HG02763 (cell line): ENCODE measurements around the gene POP5.
"Not testable (repeated sequence)": the region's sequence is repeated elsewhere in the genome, so short reads cannot be mapped to it uniquely, and the experiment has no call there.

Experiments used
- ATAC-seq: cut with Tn5 transposase; IDR thresholded peaks from one replicate; pipeline ENCODE4 v1.9.1; 2021; ENCODE audit warnings: mild to moderate bottlenecking, moderate library complexity; ENCODE audit not compliant: unreplicated experiment

POP5 gene

GRCh38 chr12:120580787-120581723, at the start of gene POP5:
Gene POP5 (minus strand): TSS chr12:120581402. CDS start chr12:120581362, 40 bp downstream.
- ATAC-seq = peak; percentile 88

DNA sequence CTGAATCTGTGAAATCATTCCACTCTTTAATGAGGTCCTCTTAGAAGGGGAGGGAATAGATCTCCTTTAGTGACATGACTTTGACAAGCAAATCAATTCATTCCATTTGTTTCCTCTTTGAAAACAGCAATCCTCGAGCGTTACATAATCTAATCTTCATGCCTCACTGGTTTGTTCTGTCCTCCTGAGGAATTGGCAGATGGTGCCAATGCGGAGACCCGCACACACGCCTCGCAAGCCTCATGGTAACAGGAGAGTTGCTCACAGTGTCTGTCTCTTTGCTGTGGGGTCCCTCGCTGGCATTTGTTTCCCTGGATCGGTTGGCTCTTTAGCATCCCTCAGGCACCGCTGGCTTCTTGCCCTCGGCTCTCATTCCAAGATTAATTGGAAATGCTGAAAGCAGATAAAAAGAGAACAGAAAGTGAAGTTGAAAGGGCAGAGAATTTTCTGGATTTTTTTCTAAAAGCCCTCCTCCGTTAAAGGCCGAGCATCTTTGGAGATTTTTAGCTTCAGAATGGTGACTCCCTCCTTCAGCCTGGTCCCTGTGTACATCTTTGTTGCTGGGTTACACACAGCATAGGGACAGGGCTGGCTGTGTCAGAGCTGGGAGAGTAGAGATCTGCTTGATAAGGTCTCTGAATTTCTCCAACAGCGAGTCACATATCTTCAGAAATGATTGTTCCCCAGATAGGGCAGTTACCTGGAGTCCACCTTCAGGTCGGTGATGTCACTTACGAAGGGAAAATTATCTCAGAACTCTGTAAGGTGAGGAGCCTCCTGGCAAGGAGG, 49.1 kb upstream of the POP5 start:
- ATAC-seq = no peak

DNA sequence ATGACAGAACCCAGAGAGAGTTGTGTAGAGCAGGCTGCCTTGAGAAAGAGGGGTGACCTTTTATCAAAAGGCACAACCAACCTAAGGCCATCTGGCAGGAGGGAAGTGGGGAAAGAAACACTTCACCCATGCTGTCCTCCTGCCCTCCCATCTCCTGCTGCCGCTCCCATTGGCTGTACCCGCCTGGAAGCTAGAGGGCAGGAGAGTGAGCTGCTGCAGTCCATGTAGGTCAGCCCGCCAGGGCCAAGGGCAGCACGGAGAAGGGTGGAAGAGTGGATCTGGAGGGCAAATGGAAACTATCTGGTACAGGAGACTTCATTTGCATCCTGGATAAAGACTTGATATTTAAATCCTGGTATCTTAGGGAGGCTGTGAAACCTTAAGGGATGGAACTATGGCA, 47.7 kb upstream of the POP5 start:
- ATAC-seq = no peak

DNA sequence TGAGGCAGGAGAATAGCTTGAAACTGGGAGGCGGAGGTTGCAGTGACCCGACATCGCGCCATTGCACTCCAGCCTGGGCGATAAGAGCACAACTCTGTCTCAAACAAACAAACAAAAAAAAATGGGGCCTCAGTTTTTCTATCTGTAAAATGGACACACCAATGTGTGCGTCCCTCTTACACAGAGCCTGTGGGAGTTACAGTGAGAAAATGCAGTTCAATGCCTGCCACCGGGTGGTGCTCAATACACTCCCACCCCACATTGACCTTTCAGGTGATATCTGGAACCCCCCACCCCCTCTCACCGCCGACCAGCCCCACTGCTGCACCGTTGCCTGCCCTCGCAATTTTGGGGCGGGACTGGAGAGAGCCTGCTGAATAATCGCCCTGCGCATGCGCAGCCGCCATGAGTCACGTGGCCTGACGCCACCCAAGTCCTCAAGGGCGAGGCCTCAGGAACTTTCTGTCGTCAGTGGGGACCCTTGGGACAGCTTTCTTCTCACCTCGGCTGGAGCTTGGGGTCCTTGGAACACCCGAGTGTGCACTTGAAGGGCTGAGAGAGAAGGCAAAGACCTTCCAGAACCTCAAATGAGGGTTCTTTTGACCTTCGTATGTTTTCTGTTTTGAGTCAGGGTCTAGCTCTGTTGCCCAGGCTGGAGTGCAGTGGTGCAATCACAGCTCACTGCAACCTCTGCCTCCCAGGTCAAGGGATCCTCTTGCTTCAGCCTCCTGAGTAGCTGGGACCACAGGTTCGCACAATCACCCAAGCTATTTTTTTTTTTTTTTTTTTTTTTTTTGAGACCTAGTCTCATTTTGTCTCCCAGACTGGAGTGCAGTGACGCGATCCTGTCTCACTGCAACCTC, 44.6 kb upstream of the POP5 start:
- no peak for ATAC-seq

DNA sequence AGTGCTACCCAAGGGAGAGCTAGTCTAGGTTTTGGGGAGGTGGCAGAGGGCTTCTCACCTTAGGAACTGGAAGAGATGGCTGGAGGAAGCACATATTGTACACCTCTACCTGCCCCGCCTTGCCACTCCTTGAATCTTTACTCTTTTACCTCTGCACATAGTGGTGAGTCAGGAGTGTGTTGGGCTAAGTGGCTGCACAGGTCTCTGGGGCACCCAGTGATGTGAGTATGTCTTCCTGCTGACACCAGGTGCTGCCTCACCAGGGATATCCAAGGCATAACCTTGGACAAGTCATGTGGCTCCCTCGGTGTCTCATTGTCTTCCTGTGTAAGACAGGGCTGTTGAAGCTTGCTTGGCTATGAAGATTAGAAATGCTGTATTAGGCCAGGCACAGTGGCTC, 39.4 kb upstream of the POP5 start:
- ATAC-seq = no peak

DNA sequence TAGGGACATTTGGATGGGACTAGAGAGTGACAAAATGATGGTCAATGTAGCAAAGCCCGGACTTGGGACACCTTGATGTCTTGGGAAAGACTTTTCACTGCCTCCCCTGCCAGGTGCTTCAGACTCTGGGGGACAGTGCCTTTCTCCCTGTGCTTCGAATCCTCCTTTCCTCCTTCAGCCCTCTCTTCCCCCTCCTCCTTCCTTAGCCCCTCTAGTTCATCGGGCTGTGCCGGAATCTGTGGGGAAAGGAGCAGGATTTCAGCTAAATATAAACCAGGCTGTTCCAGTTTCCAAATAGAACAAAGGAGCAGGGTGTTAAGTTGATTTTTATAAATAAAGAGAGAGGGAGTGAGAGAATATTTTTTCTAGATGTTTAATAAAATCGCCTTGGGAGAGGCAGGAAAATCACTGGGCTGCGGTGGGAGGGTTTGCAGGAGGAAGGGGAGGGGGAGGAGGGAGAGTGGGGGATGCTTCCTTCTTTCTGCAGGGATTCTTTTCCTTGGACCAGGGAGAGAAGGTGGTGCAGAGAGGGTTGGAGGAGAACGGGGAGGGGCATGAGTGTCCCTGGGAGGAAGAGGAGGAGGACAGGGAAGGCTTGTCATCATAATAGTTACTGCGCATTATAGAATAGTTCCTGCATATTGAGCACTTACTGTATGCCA, 37.9 kb upstream of the POP5 start:
- ATAC-seq = no peak

- not testable (repeated sequence) for ATAC-seq
Observed at GRCh38 chr12:120617767-120618166, 36.6 kb upstream of the POP5 start.

GRCh38 chr12:120617193-120617592, 36.0 kb upstream of the POP5 start:
- not testable (repeated sequence) for ATAC-seq

DNA sequence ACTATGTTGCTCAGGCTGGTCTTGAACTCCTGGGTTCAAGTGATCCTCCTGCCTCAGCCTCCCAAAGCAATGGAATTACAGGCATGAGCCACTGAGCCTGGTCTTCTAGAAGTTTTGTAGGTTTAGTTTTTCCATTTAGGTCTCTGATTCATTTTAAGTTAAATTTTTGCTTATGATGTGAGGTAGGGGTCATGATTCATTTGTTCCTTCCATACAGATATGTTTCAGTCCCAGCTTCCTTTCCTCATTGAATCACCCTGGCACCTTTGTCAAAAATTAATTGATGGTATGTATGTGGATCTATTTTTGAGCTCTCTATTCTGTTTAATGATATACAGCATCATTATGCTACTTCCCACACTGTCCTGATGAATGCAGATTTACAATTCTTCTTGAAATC, 33.6 kb upstream of the POP5 start:
- no peak for ATAC-seq

DNA sequence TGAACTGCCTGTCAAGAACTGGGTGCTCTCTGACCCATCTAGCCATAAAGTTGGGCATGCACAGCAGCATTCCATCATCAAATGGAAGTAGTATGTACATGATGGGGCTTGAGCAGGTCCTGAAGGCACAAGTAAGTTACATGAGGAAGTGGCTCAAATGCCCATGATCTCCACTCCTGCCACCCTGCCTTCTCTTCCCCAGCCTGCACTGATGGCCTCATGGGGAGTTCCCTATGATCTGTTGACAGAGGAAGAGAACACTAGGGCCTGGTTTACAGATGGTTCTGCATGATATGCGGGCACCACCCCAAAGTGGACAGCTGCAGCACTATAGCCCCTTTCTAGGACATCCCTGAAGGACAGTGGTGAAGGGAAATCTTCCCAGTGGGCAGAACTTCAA, 30.3 kb upstream of the POP5 start:
- not testable (repeated sequence) for ATAC-seq

DNA sequence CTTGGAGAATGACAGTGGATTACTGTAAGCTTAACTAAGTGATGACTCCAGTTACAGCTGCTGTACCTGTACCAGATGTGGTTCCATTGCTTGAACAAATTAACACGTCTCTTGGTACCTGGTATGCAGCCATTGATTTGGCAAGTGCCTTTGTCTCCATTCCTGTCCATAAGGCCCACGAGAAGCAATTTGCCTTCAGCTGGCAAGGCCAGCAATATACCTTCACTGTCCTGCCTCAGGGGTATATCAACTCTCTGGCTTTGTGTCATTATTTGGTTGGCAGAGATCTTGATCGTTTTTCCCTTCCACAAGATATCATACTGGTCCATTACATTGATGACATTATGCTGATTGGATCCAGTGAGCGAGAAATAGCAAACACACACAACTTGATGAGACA, 29.4 kb upstream of the POP5 start:
- ATAC-seq = no peak

DNA sequence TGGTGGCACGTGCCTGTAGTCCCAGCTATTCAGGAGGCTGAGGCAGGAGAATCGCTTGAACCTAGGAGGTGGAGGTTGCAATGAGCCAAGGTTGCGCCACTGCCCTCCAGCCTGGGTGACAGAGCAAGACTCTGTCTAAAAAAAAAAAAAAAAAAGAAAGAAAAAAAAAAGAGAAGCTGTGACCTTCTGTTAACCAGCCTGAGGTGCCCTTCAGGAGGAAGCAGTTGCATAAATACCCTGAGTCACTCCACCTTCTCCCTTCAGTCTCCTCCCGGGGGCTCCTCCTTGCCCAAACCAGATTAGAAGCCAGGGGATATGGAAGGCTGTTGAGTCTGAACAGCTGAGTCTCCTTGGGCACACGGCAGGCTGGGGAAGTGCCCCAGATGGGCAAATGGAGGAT, 21.2 kb upstream of the POP5 start:
- ATAC-seq = not testable (repeated sequence)

DNA sequence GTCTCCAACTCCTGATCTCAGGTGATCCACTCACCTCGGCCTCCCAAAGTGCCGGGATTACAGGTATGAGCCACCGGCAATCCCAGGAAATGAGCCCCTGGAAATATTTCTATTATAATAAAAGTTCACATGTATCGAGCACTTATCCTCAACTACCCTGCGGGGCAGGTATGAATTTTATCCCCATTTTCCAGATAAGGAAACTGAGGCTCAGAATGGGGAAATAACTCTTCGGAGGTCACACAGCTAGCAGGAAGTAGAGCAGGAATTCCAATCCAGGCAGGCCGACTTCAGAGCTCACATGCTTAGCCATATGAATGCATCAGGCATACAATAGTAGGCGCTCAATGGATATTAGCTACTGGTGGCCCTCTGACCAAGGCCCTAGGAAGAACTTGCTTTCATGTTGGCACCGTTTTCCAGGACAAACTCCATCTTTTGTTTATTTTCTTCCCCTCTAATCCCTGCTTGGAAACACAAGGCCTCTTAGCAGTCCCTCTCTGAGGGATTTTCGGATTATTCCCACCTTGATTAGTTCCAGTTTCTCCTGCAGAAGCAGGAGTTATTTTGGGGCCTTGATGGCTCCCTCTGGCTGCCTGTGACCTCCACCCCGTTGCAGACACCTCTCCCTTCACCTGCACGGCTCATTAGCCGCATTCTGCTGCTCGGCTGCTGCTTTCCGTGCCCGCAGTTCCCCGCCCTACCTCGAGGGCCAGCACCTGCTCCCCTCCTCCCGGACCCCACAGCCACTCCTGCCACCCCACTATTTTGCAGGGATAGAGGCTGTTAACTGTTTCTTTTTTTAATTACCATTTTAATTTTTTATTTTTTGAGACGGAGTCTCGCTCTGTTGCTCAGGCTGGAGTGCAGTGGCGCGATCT, 18.7 kb upstream of the POP5 start:
- no peak for ATAC-seq

DNA sequence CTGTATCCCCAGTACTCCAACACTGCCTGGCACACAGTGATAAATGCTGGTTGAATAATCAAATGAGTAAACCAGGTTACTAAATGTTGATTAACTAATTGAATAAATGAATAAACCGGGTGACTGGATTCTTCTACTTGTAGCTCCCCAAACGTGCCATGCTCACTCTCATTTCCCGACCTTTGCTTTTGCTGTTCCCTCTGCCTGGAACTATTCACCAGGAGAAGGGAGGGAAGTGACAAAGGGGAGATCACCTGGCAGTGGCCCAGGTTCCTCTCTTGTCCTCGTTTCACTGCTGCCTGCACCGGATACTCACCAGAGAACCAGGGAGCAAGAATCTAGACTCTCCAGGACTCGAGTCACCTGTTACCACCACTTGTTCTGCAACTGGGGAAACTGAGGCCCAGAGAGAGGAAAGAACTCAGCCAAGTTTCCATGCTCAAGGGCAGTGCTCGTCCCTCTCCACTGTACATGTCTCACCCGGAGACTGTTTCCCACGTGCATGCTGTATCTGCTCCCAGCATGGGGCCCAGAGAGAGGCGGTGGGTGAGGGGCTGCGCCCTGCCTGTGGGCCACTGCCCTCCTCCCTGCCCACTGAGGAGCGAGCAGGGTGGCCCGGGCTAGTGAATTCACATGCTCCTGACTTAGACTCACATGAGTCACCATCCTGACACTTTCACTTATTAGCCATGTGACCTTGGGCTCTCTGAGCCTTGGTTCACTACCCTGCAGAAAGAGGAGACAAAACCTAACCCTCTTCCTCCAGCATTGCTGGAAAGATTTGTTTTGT, 17.7 kb upstream of the POP5 start:
- ATAC-seq = no peak

GRCh38 chr12:120597861-120598260, 16.7 kb upstream of the POP5 start:
- no peak for ATAC-seq

GRCh38 chr12:120596901-120597300, 15.7 kb upstream of the POP5 start:
- ATAC-seq = no peak

GRCh38 chr12:120592121-120593049, 11.2 kb upstream of the POP5 start:
- no peak for ATAC-seq
